Astrocyte (in vitro differentiated cells and primary cell): ENCODE results near the gene GADL1.

Experiments
- CTCF ChIP-seq: IDR thresholded peaks from 2 replicates; pipeline ENCODE4 v1.5.1; 2011; ENCODE audit warnings: low read depth, mild to moderate bottlenecking, inconsistent platforms, low read length, moderate library complexity; ENCODE audit not compliant: insufficient read depth
- EZH2 ChIP-seq: IDR thresholded peaks from 2 replicates; pipeline ENCODE4 v1.6.1; 2012; ENCODE audit warnings: mild to moderate bottlenecking, low read length, inconsistent platforms; ENCODE audit not compliant: insufficient read depth

GRCh38 chr3:30810625-30811024 lies 83.8 kb downstream of the GADL1 start:
- no peak for TF ChIP-seq EZH2
- no peak for TF ChIP-seq CTCF
